NT2/D1 (cell line): ENCODE measurements around the gene CELA3A.

Source experiments
- DNase-seq: peaks from one replicate; pipeline ENCODE4 v3.0.0-alpha.2; 2011; ENCODE audit warnings: low read depth, low spot score
- H3K27me3 ChIP-seq: 2 replicates; pipeline ENCODE4 v1.6.0; 2011; ENCODE audit warnings: mild to moderate bottlenecking; ENCODE audit not compliant: insufficient read length, insufficient read depth
- H3K36me3 ChIP-seq: 2 replicates; pipeline ENCODE4 v1.6.1; 2011; ENCODE audit warnings: mild to moderate bottlenecking, low read length, mixed read lengths; ENCODE audit not compliant: insufficient read depth, insufficient read length
- H3K4me1 ChIP-seq: 2 replicates; pipeline ENCODE4 v1.5.1; 2011; ENCODE audit not compliant: insufficient read depth, insufficient read length
- H3K4me3 ChIP-seq: 2 replicates; pipeline ENCODE4 v1.5.1; 2011; ENCODE audit warnings: low read depth; ENCODE audit not compliant: insufficient read length
- H3K9ac ChIP-seq: 2 replicates; pipeline ENCODE4 v1.6.0; 2011; ENCODE audit warnings: low read depth; ENCODE audit not compliant: insufficient read length
- H3K9me3 ChIP-seq: 2 replicates; pipeline ENCODE4 v1.5.1; 2011; ENCODE audit warnings: mild to moderate bottlenecking, low read length; ENCODE audit not compliant: insufficient read depth
- SUZ12 ChIP-seq: IDR thresholded peaks from 2 replicates; pipeline ENCODE4 v1.6.1; 2011; ENCODE audit not compliant: insufficient read length, insufficient read depth; ENCODE audit errors: extremely low read depth
- YY1 ChIP-seq: IDR thresholded peaks from 2 replicates; pipeline ENCODE4 v1.6.1; 2011; ENCODE audit not compliant: insufficient read length, insufficient read depth
- ZNF274 ChIP-seq: IDR thresholded peaks from 2 replicates; pipeline ENCODE4 v1.6.1; 2011; ENCODE audit warnings: mild to moderate bottlenecking, low read depth, low read length

Gene CELA3A, protein sequence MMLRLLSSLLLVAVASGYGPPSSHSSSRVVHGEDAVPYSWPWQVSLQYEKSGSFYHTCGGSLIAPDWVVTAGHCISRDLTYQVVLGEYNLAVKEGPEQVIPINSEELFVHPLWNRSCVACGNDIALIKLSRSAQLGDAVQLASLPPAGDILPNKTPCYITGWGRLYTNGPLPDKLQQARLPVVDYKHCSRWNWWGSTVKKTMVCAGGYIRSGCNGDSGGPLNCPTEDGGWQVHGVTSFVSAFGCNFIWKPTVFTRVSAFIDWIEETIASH

DNA sequence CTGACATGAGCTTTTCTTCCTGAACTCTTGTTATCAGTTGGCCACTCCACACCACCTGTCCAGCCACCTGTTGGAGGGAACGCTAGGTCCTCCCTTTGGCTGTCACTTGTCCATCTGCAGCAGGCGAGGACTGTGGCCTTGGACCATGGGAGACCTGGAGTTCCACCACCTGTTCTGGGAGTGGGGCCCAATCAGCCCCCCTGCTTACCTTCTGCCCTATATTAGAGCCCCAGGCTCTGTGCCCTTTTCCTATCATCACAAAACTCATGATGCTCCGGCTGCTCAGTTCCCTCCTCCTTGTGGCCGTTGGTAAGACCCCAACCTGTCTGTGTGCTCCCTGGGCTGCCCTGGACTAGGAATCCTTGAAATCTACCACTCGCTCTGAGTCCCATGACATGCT lies at the start of gene CELA3A:
Gene CELA3A, plus strand, starts transcription at position 249 of the 400 bp plus-strand sequence. Its CDS starts 18 bp downstream, at position 267.
- no peak within 1 kb of the TSS for H3K9ac ChIP-seq
- no peaks in the 10 kb centered on the region for H3K36me3 ChIP-seq
- no peak within 1 kb of the TSS for H3K4me3 ChIP-seq
- H3K4me1 ChIP-seq: no peaks in the 10 kb centered on the region
- DNase-seq: no peak
- no peaks in the 10 kb centered on the region for H3K27me3 ChIP-seq
- TF ChIP-seq SUZ12 (no peak), YY1 (no peak), ZNF274 (no peak)
- H3K9me3 ChIP-seq: no peaks in the 10 kb centered on the region

DNA sequence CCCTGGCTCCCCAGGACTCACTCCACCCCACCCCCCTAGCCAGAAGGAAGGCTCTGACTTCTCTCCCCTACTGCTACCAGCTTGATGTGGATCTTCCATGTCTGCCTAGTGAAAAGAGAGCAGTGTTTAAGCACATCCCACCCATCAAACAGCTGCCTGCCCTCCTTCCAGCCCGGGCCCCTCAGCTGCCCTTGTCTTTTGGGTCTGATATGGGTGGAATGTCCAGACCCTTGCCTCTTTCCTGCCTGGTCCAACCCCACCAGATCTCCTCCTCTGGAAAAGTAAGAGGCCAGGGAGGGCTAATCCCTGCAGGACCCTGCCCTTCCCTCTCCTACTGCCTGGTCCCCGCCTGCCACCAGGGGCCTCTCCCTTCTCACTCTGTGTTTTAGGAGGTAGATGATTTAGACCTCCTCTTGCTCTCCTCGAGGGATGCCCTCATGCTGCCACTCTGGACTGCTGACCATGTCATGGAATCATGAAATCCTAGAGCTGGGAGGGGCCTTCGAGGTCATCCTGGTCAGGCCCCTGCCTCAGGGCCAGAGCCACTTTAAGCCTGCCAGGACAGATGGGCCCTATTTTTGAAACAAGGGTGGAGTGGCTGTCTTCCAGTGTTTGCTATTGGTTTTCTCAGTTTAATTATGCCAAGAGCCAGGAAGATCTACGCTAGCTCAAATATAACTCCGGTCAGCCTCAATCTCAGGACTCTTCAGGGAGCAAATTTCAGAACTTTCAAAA lies 48.5 kb upstream of the CELA3A start:
- TF ChIP-seq ZNF274 (no peak), SUZ12 (no peak), YY1 (no peak)
- Histone ChIP-seq H3K4me3 (no peak overlapping the region), H3K9ac (no peak overlapping the region), H3K9me3 (no peaks in the 10 kb centered on the region), H3K4me1 (peaks cover 17% of the 10 kb centered on the region), H3K27me3 (no peaks in the 10 kb centered on the region), H3K36me3 (no peaks in the 10 kb centered on the region)
- DNase-seq: no peak

DNA sequence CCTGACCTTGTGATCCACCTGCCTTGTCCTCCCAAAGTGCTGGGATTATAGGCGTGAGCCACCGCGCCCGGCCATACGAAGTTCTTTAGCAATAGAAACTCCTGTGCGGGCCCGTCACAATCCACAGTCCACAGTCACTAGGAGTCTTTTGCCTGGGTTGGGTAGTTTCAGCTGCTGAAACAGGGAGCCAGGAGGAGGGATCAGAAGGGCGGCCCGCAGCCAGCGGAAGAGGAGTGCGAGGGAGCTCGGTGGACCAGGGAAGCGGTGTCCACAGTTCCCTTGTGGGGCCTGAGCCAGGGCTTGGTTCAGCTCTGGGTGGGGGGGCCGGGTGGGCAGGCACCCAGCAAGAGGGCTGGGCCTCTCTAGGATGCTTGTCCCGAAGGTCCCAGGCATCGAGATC lies 46.4 kb upstream of the CELA3A start:
- Histone ChIP-seq H3K4me3 (no peak overlapping the region), H3K9me3 (no peaks in the 10 kb centered on the region), H3K36me3 (no peaks in the 10 kb centered on the region), H3K4me1 (peaks cover 17% of the 10 kb centered on the region), H3K9ac (no peak overlapping the region), H3K27me3 (no peaks in the 10 kb centered on the region)
- TF ChIP-seq YY1 (no peak), ZNF274 (no peak), SUZ12 (no peak)
- DNase-seq: no peak

- no peak for DNase-seq
- Histone ChIP-seq H3K4me1 (peaks cover 17% of the 10 kb centered on the region), H3K27me3 (no peaks in the 10 kb centered on the region), H3K36me3 (no peaks in the 10 kb centered on the region), H3K9ac (no peak overlapping the region), H3K4me3 (no peak overlapping the region), H3K9me3 (no peaks in the 10 kb centered on the region)
- TF ChIP-seq YY1 (no peak), ZNF274 (no peak), SUZ12 (no peak)
Measured at GRCh38 chr1:21955501-21956281, 45.8 kb upstream of the CELA3A start.

DNA sequence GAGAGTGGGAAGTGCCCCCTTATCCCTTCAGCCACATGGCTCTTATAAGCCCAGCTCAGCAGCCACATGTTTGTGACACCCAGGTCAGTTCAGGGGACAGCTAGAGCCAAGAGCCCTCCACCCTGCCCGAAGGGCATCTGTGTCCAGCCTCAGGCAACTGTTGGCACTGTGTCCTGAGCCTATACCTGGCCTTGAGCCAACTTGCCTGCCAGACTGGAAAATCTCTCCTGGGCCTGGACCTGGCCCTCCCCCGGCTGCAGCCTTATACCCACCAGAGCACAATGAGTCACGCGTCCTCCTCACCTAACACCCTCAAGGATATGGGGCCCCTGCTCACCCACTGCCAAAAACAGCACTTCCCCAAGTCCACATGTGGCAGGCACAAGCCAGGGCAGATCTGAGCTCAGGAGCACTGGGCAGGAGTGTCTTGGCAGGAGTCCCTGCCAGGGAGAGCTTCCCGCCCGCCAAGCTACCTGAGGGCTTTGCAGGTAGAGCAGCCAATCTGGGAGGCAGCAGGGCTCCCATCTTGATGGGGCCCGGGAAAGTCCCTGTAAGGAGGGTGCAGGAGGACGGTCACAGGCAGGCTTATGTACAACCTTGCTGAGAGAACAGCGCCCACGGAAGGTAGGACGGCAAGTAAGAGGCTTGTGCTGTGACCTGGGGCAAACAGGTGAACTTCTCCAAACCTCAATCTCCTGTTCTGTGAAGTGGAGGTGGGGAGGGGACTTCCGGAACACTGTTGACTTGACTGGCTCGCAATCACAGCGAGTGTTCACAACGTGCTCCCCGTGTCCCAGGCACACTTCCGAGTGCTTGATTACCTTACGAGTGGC lies 44.5 kb upstream of the CELA3A start:
- Histone ChIP-seq H3K36me3 (no peaks in the 10 kb centered on the region), H3K27me3 (no peaks in the 10 kb centered on the region), H3K9me3 (no peaks in the 10 kb centered on the region), H3K4me3 (no peak overlapping the region), H3K4me1 (peaks cover 17% of the 10 kb centered on the region), H3K9ac (no peak overlapping the region)
- no peak for DNase-seq
- TF ChIP-seq ZNF274 (no peak), YY1 (no peak), SUZ12 (no peak)

DNA sequence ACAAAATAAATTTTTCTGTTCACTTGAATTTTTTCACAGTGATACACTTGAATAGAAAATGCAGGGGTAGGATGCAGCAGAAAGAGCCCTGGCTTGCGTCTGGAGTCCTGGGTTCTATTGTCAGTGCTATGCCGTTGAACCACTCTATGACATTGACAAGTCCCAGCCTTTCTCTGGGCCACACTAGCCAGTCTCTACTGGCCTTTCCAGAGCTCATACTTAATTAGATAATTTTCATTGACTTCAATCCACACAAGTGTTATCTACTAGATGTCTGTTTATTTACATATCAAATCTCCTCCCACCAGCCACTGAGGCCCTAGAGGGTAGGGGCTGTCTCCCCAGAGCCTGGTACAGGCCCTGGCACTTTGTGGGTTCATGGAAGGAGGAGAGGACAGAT lies 40.1 kb upstream of the CELA3A start:
- H3K9ac ChIP-seq: no peak overlapping the region
- TF ChIP-seq ZNF274 (no peak), SUZ12 (no peak), YY1 (no peak)
- H3K9me3 ChIP-seq: no peaks in the 10 kb centered on the region
- DNase-seq: no peak
- H3K4me3 ChIP-seq: no peak overlapping the region
- H3K4me1 ChIP-seq: peaks cover 8% of the 10 kb centered on the region
- H3K27me3 ChIP-seq: no peaks in the 10 kb centered on the region
- H3K36me3 ChIP-seq: no peaks in the 10 kb centered on the region
